ENCODE data around the gene UAP1L1. TPM values are rescaled to one million over a fixed set of nuclear protein-coding genes. Genes with fewer than 3 reads are reported as not detected.
A peak's percentile ranks its signal among the peaks of the same experiment; 100 is the strongest.

Gene UAP1L1, protein sequence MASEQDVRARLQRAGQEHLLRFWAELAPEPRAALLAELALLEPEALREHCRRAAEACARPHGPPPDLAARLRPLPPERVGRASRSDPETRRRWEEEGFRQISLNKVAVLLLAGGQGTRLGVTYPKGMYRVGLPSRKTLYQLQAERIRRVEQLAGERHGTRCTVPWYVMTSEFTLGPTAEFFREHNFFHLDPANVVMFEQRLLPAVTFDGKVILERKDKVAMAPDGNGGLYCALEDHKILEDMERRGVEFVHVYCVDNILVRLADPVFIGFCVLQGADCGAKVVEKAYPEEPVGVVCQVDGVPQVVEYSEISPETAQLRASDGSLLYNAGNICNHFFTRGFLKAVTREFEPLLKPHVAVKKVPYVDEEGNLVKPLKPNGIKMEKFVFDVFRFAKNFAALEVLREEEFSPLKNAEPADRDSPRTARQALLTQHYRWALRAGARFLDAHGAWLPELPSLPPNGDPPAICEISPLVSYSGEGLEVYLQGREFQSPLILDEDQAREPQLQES
- 160 TPM for polyA plus RNA-seq (2012; ENCODE audit: insufficient read depth, insufficient read length, low read depth)

DNA sequence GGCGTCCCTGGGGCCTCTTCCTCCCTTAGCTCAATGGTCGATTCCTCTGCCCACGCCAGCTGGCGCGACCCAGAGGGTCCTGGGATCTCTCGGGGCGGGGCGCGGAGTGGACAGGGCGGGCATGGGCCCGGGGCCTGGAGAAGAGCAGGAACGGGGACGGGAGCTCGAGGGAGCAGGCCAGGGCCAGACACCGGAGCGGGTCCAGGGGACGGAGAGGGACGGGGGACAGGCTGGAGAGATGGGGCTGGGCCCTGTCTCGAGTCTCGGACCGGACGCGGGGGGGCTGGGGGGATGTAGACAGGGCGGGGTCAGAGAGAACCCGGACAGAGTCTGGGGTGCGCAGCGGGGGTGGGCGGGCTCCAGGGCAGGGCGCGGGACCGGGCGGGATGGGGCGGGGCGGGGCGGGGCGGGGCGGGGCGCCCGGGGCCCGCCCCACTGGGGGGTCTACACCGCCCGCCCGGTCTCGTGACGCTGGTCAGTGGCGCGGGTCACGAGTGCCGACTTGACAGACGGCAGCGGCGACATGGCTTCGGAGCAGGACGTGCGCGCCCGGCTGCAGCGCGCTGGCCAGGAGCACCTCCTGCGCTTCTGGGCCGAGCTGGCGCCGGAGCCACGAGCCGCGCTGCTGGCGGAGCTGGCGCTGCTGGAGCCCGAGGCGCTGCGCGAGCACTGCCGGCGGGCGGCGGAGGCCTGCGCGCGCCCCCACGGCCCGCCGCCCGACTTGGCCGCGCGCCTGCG lies at the start of gene UAP1L1:
UAP1L1 (plus strand) TSS at position 508 of the 738 bp plus-strand sequence; CDS start at position 524, 16 bp downstream.
- peaks cover 34% of the 10 kb centered on the region for H3K36me3 ChIP-seq
- TF ChIP-seq, protein P1, sequence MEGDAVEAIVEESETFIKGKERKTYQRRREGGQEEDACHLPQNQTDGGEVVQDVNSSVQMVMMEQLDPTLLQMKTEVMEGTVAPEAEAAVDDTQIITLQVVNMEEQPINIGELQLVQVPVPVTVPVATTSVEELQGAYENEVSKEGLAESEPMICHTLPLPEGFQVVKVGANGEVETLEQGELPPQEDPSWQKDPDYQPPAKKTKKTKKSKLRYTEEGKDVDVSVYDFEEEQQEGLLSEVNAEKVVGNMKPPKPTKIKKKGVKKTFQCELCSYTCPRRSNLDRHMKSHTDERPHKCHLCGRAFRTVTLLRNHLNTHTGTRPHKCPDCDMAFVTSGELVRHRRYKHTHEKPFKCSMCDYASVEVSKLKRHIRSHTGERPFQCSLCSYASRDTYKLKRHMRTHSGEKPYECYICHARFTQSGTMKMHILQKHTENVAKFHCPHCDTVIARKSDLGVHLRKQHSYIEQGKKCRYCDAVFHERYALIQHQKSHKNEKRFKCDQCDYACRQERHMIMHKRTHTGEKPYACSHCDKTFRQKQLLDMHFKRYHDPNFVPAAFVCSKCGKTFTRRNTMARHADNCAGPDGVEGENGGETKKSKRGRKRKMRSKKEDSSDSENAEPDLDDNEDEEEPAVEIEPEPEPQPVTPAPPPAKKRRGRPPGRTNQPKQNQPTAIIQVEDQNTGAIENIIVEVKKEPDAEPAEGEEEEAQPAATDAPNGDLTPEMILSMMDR (IDR thresholded peaks at IDR 0.05; ENCODE audit: low read depth, low read length) = no peak
- peaks cover 8% of the 10 kb centered on the region for H3K4me1 ChIP-seq
- H3K4me3 ChIP-seq (ENCODE audit: low read depth, low read length) = peak within 1 kb of the TSS; percentile 71
- DNase-seq = peak; percentile 80
- no peaks in the 10 kb centered on the region for H3K9me3 ChIP-seq
- no peaks in the 10 kb centered on the region for H3K27me3 ChIP-seq

DNA sequence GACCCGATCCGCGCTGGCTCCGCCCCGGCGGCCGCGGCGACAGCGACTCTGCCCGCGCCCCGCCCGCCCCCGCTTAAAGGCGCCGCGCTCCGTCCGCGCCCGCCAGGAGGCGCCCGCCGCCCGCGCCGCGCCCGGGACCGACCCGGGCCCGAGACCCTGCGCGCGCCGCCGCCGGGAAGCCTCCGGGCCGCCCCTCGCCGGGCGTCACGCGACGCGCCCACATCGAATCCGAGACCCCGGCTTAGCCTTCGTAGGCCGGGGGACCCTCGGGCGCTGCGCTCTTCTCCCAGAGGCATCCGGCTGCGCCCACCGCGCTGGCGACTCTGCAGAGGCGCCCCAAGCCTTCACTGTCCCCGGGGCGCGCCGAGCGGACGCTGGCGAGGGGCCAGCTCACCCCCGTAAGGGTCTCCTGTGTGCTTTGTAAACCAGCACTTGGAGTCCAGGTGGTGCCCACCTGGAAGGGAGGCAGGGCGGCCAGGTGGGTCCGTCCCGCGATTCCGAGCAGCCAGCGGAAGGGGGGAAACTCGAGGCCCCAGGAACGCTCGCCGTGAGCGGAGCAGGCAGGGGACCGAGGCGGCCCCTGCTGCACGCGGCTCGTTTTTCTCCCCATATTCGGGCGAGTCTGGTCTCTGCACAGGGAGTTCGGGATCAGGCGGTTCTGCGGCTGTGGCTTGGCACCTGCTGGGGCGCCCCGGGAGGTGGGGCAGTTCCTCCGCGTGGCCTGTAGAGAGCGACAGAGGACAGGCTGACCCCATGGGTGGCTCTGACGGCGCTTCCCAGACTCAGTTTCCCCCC lies 48.9 kb upstream of the UAP1L1 start:
- peak; percentile 83 for DNase-seq
- Histone ChIP-seq H3K9me3 (no peaks in the 10 kb centered on the region), H3K36me3 (no peaks in the 10 kb centered on the region), H3K27me3 (no peaks in the 10 kb centered on the region), H3K4me3 (ENCODE audit: low read depth, low read length) (peak overlapping the region; percentile 61), H3K4me1 (peaks cover 24% of the 10 kb centered on the region)
- TF ChIP-seq, protein P1 (IDR thresholded peaks at IDR 0.05; ENCODE audit: low read depth, low read length) = peak; percentile 55

- Histone ChIP-seq H3K27me3 (no peaks in the 10 kb centered on the region), H3K36me3 (no peaks in the 10 kb centered on the region), H3K9me3 (no peaks in the 10 kb centered on the region), H3K4me1 (peaks cover 24% of the 10 kb centered on the region), H3K4me3 (ENCODE audit: low read depth, low read length) (peak overlapping the region; percentile 61)
- TF ChIP-seq, protein P1 (IDR thresholded peaks at IDR 0.05; ENCODE audit: low read depth, low read length) = peak; percentile 93
- peak; percentile 88 for DNase-seq
These were observed 48.0 kb upstream of the UAP1L1 start for GRCh38 chr9:137029058-137029936.

DNA sequence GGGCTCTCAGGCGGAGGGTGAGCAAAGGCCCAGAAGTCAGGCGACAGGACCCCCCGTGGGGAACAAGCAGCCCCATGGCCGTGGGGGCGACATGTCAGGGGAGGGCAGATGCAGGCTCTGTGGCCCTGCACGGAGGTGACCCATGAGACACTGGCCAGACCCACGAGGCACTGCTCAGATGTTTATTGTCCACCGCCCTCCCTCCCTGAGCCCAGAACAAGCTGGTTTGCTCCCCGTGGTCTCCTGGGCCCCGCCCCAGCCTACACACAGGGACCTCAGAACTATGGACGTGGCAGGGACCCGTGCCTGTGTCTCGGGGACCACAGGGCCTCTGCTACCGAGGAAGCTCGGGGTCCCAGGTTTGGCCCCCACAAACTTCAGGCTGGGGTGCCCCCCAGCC lies 47.3 kb upstream of the UAP1L1 start:
- no peak for DNase-seq

More for the DNA sequence above, 47.3 kb upstream of the UAP1L1 start:
- no peak overlapping the region for H3K4me3 ChIP-seq (ENCODE audit: low read depth, low read length)
- H3K4me1 ChIP-seq = peaks cover 23% of the 10 kb centered on the region
- TF ChIP-seq, protein P1 (IDR thresholded peaks at IDR 0.05; ENCODE audit: low read depth, low read length) = no peak
- no peaks in the 10 kb centered on the region for H3K27me3 ChIP-seq
- H3K9me3 ChIP-seq = no peaks in the 10 kb centered on the region
- H3K36me3 ChIP-seq = no peaks in the 10 kb centered on the region

Measured in BE2C (cell line).